ENCODE results near the gene NUDC. TPM values are rescaled to one million over a fixed set of nuclear protein-coding genes. Genes with fewer than 3 reads are reported as not detected.

NUDC gene
- total and polyA plus RNA-seq, 2 of the 13 experiments (the other 11 are each of a cell fraction or from before 2014, with no cell fraction given): 34.7 to 104 TPM

GRCh38 chr1:26921540-26922430 lies at the start of gene NUDC (continued):
- TF ChIP-seq, protein P1, sequence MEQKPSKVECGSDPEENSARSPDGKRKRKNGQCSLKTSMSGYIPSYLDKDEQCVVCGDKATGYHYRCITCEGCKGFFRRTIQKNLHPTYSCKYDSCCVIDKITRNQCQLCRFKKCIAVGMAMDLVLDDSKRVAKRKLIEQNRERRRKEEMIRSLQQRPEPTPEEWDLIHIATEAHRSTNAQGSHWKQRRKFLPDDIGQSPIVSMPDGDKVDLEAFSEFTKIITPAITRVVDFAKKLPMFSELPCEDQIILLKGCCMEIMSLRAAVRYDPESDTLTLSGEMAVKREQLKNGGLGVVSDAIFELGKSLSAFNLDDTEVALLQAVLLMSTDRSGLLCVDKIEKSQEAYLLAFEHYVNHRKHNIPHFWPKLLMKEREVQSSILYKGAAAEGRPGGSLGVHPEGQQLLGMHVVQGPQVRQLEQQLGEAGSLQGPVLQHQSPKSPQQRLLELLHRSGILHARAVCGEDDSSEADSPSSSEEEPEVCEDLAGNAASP (CRISPR knock-in tag; IDR thresholded peaks at IDR 0.05; ENCODE audit: borderline replicate concordance): 0 out of 2 replicates have a peak, but pooled peaks have one; percentile 51
- TF ChIP-seq HBP1 (CRISPR knock-in tag; IDR thresholded peaks at IDR 0.05; ENCODE audit: low read depth): no peak; the same call in 1 of the 2 replicates
- no peak for TF ChIP-seq ZNF17 (CRISPR knock-in tag; IDR thresholded peaks at IDR 0.05)
- TF ChIP-seq, protein P2, sequence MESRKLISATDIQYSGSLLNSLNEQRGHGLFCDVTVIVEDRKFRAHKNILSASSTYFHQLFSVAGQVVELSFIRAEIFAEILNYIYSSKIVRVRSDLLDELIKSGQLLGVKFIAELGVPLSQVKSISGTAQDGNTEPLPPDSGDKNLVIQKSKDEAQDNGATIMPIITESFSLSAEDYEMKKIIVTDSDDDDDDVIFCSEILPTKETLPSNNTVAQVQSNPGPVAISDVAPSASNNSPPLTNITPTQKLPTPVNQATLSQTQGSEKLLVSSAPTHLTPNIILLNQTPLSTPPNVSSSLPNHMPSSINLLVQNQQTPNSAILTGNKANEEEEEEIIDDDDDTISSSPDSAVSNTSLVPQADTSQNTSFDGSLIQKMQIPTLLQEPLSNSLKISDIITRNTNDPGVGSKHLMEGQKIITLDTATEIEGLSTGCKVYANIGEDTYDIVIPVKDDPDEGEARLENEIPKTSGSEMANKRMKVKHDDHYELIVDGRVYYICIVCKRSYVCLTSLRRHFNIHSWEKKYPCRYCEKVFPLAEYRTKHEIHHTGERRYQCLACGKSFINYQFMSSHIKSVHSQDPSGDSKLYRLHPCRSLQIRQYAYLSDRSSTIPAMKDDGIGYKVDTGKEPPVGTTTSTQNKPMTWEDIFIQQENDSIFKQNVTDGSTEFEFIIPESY (CRISPR knock-in tag; IDR thresholded peaks at IDR 0.05): no peak
- no peak for TF ChIP-seq ZBTB1 (CRISPR knock-in tag; IDR thresholded peaks at IDR 0.05; ENCODE audit: borderline replicate concordance)
- TF ChIP-seq HOXA7 (CRISPR knock-in tag; IDR thresholded peaks at IDR 0.05): no peak
- TF ChIP-seq ZBTB21 (CRISPR knock-in tag; IDR thresholded peaks at IDR 0.05): peak; percentile 35; the same call in 1 of the 2 replicates
- TF ChIP-seq ZNF136 (CRISPR knock-in tag; IDR thresholded peaks at IDR 0.05; ENCODE audit: low read depth): peak; percentile 79; the same call in 1 of the 2 replicates
- TF ChIP-seq ZBTB38 (CRISPR knock-in tag; IDR thresholded peaks at IDR 0.05): peak; percentile 79
- TF ChIP-seq RBM39 (IDR thresholded peaks at IDR 0.05; ENCODE audit: low read depth, low read length, poor library complexity, severe bottlenecking): peak; percentile 69
- peak; percentile 93 for TF ChIP-seq GABPA (IDR thresholded peaks at IDR 0.05; ENCODE audit: low read depth, low read length)
- peak; percentile 94 for TF ChIP-seq GABPA (CRISPR knock-in tag; IDR thresholded peaks at IDR 0.05; ENCODE audit: low read depth)
- TF ChIP-seq SKI (IDR thresholded peaks at IDR 0.05; ENCODE audit: partially characterized antibody): peak; percentile 12
- TF ChIP-seq DMAP1 (CRISPR knock-in tag; IDR thresholded peaks at IDR 0.05): peak; percentile 87; the same call in 1 of the 2 replicates
- no peak; the same call in 1 of the 2 replicates for TF ChIP-seq GFI1 (CRISPR knock-in tag; IDR thresholded peaks at IDR 0.05; ENCODE audit: borderline replicate concordance)
- no peak for TF ChIP-seq NONO (IDR thresholded peaks at IDR 0.05)
- peak; percentile 90 for TF ChIP-seq NONO (CRISPR knock-in tag; conservative IDR thresholded peaks at IDR 0.05)
- 0 out of 2 replicates have a peak, but pooled peaks have one; percentile 4 for TF ChIP-seq CBX5 (CRISPR knock-in tag; IDR thresholded peaks at IDR 0.05; ENCODE audit: borderline replicate concordance)
- TF ChIP-seq CHCHD3 (CRISPR knock-in tag; IDR thresholded peaks at IDR 0.05): peak; percentile 77; the same call in 1 of the 2 replicates
- no peak for TF ChIP-seq ZNF644 (CRISPR knock-in tag; IDR thresholded peaks at IDR 0.05; ENCODE audit: low read depth)

Data from HepG2 (cell line).